ENCODE measurements around the gene IL17RE.

IL17RE gene

GRCh38 chr3:9909221-9910013 lies 6.8 kb downstream of the IL17RE start:
- no peak for DNase-seq (ENCODE audit: extremely low read depth, low read depth)
- no peak overlapping the region for H3K4me3 ChIP-seq (replicated peaks; ENCODE audit: low read depth, low read length)
- no peak for TF ChIP-seq CTCF (IDR thresholded peaks at IDR 0.05; ENCODE audit: low read depth, low read length, missing control alignments)

- no peak overlapping the region for H3K4me3 ChIP-seq (replicated peaks; ENCODE audit: low read depth, low read length)
- no peak for TF ChIP-seq CTCF (IDR thresholded peaks at IDR 0.05; ENCODE audit: low read depth, low read length, missing control alignments)
- DNase-seq (ENCODE audit: extremely low read depth, low read depth), result no peak
Measured at GRCh38 chr3:9911863-9912262, 9.2 kb downstream of the IL17RE start.

GRCh38 chr3:9912294-9912935 lies 9.8 kb downstream of the IL17RE start:
- no peak overlapping the region for H3K4me3 ChIP-seq (replicated peaks; ENCODE audit: low read depth, low read length)
- TF ChIP-seq CTCF (IDR thresholded peaks at IDR 0.05; ENCODE audit: low read depth, low read length, missing control alignments), result no peak
- no peak for DNase-seq (ENCODE audit: extremely low read depth, low read depth)

GRCh38 chr3:9913601-9914000 lies 11.0 kb downstream of the IL17RE start:
- H3K4me3 ChIP-seq (replicated peaks; ENCODE audit: low read depth, low read length), result no peak overlapping the region
- TF ChIP-seq CTCF (IDR thresholded peaks at IDR 0.05; ENCODE audit: low read depth, low read length, missing control alignments), result no peak
- no peak for DNase-seq (ENCODE audit: extremely low read depth, low read depth)

- no peak overlapping the region for H3K4me3 ChIP-seq (replicated peaks; ENCODE audit: low read depth, low read length)
- no peak for TF ChIP-seq CTCF (IDR thresholded peaks at IDR 0.05; ENCODE audit: low read depth, low read length, missing control alignments)
- no peak for DNase-seq (ENCODE audit: extremely low read depth, low read depth)
Measured at GRCh38 chr3:9914011-9914410, 11.4 kb downstream of the IL17RE start.

GRCh38 chr3:9914559-9915253 lies 12.1 kb downstream of the IL17RE start:
- DNase-seq (ENCODE audit: extremely low read depth, low read depth), result no peak
- no peak for TF ChIP-seq CTCF (IDR thresholded peaks at IDR 0.05; ENCODE audit: low read depth, low read length, missing control alignments)
- H3K4me3 ChIP-seq (replicated peaks; ENCODE audit: low read depth, low read length), result peak overlapping the region; percentile 56
